SU-DHL-6 (cell line): Measurements from ENCODE around the gene FAM110A.

Experiments
- H2AFZ ChIP-seq: fragments of 200-600 bp; sonication (generic); 2 replicates; pipeline ENCODE4 v1.6.1; 2014; ENCODE audit warnings: low read depth, mild to moderate bottlenecking, moderate library complexity, mixed read lengths, antibody characterized with exemption, low read length; ENCODE audit not compliant: severe bottlenecking
- H3F3A ChIP-seq: fragments of 200-600 bp; shearing (Covaris generic); 2 replicates; pipeline ENCODE4 v1.6.0; 2016; ENCODE audit warnings: antibody characterized with exemption, mild to moderate bottlenecking; ENCODE audit not compliant: insufficient read depth
- H3K27ac ChIP-seq: fragments of 200-600 bp; sonication (generic); 2 replicates; pipeline ENCODE4 v1.5.1; 2016; ENCODE audit warnings: low read depth, mild to moderate bottlenecking, low read length, moderate library complexity, mixed read lengths
- H3K27me3 ChIP-seq: fragments of 200-600 bp; sonication (generic), shearing (Covaris generic); 2 replicates; pipeline ENCODE4 v1.6.0; 2014; ENCODE audit warnings: mild to moderate bottlenecking, low read length
- H3K36me3 ChIP-seq: fragments of 200-600 bp; sonication (generic); 2 replicates; pipeline ENCODE4 v1.6.1; 2014; ENCODE audit warnings: mild to moderate bottlenecking, low read length, mixed read lengths
- H3K4me2 ChIP-seq: fragments of 300-600, 200-600 bp; shearing (Covaris generic), sonication (generic); 2 replicates; pipeline ENCODE4 v1.6.0; 2014; ENCODE audit warnings: low read length, low read depth, mild to moderate bottlenecking; ENCODE audit not compliant: poor library complexity, severe bottlenecking
- H3K4me3 ChIP-seq: fragments of 200-600 bp; sonication (generic); 2 replicates; pipeline ENCODE4 v1.5.1; 2014; ENCODE audit warnings: antibody characterized with exemption, low read length, mild to moderate bottlenecking, mixed read lengths; ENCODE audit not compliant: insufficient read depth, poor library complexity, severe bottlenecking
- H3K79me2 ChIP-seq: fragments of 200-600 bp; sonication (generic); 2 replicates; pipeline ENCODE4 v1.6.1; 2014; ENCODE audit warnings: mild to moderate bottlenecking, low read length, moderate library complexity; ENCODE audit not compliant: insufficient read depth
- H3K9ac ChIP-seq: fragments of 200-600 bp; sonication (generic); 2 replicates; pipeline ENCODE4 v1.7.0; 2014; ENCODE audit warnings: mild to moderate bottlenecking, low read length
- H3K9me2 ChIP-seq: fragments of 200-600 bp; sonication (generic); replicated peaks from 2 replicates; pipeline ENCODE4 v1.6.1; 2014; ENCODE audit warnings: low read length; ENCODE audit not compliant: insufficient read depth
- H3K9me3 ChIP-seq: fragments of 200-600 bp; sonication (generic); 2 replicates; pipeline ENCODE4 v1.6.1; 2014; ENCODE audit warnings: low read length, mixed read lengths; ENCODE audit not compliant: insufficient read depth
- H4K20me1 ChIP-seq: fragments of 200-600 bp; sonication (generic); 2 replicates; pipeline ENCODE4 v1.6.1; 2014; ENCODE audit warnings: low read depth, mild to moderate bottlenecking, antibody characterized with exemption, low read length, moderate library complexity, mixed read lengths
- EZH2phosphoT487 ChIP-seq: fragments of 200-600 bp; sonication (generic), shearing (Covaris generic); conservative IDR thresholded peaks from 2 replicates; pipeline ENCODE4 v1.6.1; 2018; ENCODE audit warnings: mild to moderate bottlenecking, antibody characterized with exemption, low read length, moderate library complexity, mixed read lengths
- TF ChIP-seq, protein P1 (sequence below): fragments of 200-600 bp; sonication (generic); IDR thresholded peaks from one replicate; pipeline ENCODE4 v1.5.1; 2017; ENCODE audit warnings: antibody characterized with exemption, mild to moderate bottlenecking, low read length, moderate library complexity; ENCODE audit not compliant: insufficient read depth, poor library complexity, severe bottlenecking

Gene FAM110A

DNA sequence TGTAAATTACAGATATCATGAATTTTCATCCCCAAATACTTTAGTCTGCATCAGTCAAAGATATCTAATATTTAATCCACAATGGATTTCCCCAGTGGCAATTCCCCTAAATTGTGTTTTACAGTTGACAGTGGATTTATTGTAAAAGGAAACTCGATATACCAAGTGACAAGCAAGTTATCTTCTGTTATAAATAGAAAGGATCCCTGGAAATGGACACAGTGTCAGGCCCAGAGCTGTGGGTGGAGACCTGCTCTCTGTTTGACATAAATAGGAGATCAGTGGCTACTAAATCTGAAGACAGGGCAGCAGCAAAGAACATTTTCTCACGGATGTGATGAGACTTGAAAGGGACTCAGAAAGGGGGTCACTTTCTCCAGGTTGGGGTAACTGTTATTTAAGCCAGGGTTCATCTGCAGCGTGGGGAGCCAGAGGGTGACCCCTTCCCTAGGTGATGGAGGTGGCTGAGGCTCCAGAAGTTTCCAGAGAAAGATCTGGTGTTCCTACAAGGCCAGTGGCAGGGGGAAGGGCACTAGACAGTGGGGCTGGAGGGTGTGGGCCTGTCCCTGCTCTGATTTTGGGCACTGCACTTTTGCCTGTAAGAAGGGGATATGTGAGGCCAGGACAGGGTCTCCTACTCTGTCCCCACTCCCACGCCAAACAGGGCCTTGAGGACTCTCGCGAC lies 12.3 kb upstream of the FAM110A start:
- H2AFZ ChIP-seq: no peak overlapping the region
- TF ChIP-seq EZH2phosphoT487: no peak
- TF ChIP-seq, protein P1, sequence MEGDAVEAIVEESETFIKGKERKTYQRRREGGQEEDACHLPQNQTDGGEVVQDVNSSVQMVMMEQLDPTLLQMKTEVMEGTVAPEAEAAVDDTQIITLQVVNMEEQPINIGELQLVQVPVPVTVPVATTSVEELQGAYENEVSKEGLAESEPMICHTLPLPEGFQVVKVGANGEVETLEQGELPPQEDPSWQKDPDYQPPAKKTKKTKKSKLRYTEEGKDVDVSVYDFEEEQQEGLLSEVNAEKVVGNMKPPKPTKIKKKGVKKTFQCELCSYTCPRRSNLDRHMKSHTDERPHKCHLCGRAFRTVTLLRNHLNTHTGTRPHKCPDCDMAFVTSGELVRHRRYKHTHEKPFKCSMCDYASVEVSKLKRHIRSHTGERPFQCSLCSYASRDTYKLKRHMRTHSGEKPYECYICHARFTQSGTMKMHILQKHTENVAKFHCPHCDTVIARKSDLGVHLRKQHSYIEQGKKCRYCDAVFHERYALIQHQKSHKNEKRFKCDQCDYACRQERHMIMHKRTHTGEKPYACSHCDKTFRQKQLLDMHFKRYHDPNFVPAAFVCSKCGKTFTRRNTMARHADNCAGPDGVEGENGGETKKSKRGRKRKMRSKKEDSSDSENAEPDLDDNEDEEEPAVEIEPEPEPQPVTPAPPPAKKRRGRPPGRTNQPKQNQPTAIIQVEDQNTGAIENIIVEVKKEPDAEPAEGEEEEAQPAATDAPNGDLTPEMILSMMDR: no peak

DNA sequence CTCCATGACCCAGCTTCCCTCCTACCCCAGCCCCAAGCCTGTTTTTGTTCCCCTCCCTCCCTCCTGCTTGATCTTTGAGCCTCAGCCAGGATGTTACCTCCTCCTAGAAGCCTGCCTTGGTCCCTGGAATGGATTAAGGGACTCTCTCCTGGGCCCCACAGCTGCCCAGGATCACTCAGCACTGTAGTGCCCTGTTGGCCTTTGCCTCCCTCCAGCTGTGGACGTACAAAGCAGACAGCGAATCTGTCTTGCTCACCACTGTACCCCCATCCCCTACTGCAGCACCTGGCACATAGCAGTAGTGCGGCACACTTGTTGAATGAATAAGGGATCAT lies 11.8 kb upstream of the FAM110A start:
- H3K27ac ChIP-seq: no peak overlapping the region
- H2AFZ ChIP-seq: no peak overlapping the region
- H3K4me2 ChIP-seq: no peak overlapping the region
- TF ChIP-seq, protein P1: no peak
- no peak for TF ChIP-seq EZH2phosphoT487
- H3K79me2 ChIP-seq: no peaks in the 10 kb centered on the region
- no peak overlapping the region for H3K9ac ChIP-seq
- H3K9me3 ChIP-seq: no peaks in the 10 kb centered on the region
- no peaks in the 10 kb centered on the region for H3K36me3 ChIP-seq
- no peaks in the 10 kb centered on the region for H4K20me1 ChIP-seq
- H3F3A ChIP-seq: no peaks in the 10 kb centered on the region
- no peaks in the 10 kb centered on the region for H3K27me3 ChIP-seq
- no peaks in the 10 kb centered on the region for H3K9me2 ChIP-seq
- no peak overlapping the region for H3K4me3 ChIP-seq

More for the DNA sequence above, 12.3 kb upstream of the FAM110A start:
- Histone ChIP-seq H3K36me3 (no peaks in the 10 kb centered on the region), H3K27me3 (no peaks in the 10 kb centered on the region), H3K4me3 (no peak overlapping the region), H3K9me2 (no peaks in the 10 kb centered on the region), H3F3A (no peaks in the 10 kb centered on the region), H3K79me2 (no peaks in the 10 kb centered on the region), H3K9me3 (no peaks in the 10 kb centered on the region), H4K20me1 (no peaks in the 10 kb centered on the region), H3K4me2 (no peak overlapping the region), H3K9ac (no peak overlapping the region), H3K27ac (no peak overlapping the region)

DNA sequence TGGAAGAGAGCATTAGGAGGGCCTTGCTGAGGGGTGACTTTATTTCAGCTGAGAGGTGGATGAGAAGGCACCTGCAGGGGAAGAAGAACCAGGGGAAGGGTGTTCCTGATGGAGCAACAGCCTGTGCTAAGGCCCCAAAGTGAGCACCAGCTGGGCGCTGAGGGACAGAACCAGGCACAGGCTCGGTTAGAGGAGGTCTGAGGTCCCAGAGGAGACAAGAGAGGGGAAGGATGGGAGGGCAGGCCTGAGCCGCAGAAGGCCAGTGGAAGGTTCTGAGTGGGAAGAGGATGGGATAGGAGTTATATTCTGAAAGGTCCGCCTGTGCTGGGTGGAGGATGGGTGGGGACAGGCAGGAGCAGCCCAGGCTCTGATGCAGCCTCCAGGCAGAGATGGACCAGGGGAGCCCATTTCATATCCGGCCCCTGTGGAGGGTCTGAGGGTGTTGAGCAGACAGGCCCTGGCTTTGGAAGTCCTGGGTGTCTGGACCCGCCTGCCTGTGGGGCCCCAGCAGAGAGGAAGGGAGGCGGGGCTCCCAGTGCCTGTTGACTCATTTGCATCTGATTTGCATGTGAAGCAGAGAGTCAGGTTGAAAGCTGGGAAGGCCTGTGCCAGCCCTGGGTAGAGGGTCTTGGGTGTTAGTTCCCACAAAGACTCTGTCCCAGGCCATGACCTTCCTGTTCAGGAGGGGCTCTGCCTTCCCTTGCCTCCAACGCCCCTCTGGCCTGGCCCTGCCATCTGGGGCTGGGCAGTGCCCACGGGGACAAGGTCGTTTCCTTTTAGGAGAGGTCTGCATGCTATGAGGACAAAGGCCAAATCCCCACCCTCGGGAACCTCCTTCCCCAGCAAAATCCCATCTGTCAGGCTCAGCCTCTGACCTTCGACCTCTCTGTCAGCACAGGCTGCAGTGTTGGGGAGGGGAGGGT lies 10.6 kb upstream of the FAM110A start:
- H3K36me3 ChIP-seq: no peaks in the 10 kb centered on the region
- no peak overlapping the region for H3K27ac ChIP-seq
- H3K9me3 ChIP-seq: no peaks in the 10 kb centered on the region
- H3K27me3 ChIP-seq: no peaks in the 10 kb centered on the region
- no peak overlapping the region for H2AFZ ChIP-seq
- no peaks in the 10 kb centered on the region for H4K20me1 ChIP-seq
- no peaks in the 10 kb centered on the region for H3K9me2 ChIP-seq
- H3F3A ChIP-seq: no peaks in the 10 kb centered on the region
- no peak overlapping the region for H3K4me2 ChIP-seq
- H3K4me3 ChIP-seq: no peak overlapping the region
- no peak for TF ChIP-seq EZH2phosphoT487
- TF ChIP-seq, protein P1: no peak
- H3K9ac ChIP-seq: no peak overlapping the region
- H3K79me2 ChIP-seq: no peaks in the 10 kb centered on the region
